Thyroid gland (tissue), 4 donors: Measurements from ENCODE around the gene OGDHL.

ENCODE experiments used
- POLR2A ChIP-seq, 2 donors: fragments of 450-650 bp; IDR thresholded peaks; one replicate each; pipeline ENCODE4 v1.6.1; 2017; ENCODE audit warnings: antibody characterized with exemption in 2 of 2, mild to moderate bottlenecking in 2 of 2, moderate library complexity in 1 of 2
- TF ChIP-seq, protein P1 (sequence below), 6 experiments: fragments of 200-600 bp in 3 of 6; fragments of 450-650 bp in 3 of 6; sonication (generic) in 3 of 6; IDR thresholded peaks; one replicate each; pipeline ENCODE4 v1.5.1; 2016 to 2019; ENCODE audit warnings: antibody characterized with exemption in 6 of 6, mild to moderate bottlenecking in 2 of 6, inconsistent platforms in 1 of 6, moderate library complexity in 1 of 6

DNA sequence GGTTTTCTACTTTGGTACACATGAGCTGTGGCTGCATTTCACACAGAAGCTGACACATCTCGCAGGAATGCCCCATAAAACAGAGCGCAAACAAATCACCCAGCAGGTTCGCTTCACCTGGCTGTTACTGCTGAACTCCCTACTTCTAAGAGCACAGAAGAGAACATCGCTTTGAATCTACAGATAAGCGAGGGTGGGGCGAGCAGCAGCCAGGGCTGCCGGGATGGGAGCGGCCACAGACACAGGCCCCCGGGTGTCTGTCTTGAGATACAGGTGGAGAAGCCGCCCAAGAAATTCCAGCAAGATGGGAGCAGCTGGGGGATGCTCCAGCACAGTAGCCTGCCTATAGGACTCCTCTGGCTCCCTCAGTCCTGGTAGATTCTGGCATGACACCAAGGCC lies 27.4 kb downstream of the OGDHL start:
- TF ChIP-seq, protein P1, sequence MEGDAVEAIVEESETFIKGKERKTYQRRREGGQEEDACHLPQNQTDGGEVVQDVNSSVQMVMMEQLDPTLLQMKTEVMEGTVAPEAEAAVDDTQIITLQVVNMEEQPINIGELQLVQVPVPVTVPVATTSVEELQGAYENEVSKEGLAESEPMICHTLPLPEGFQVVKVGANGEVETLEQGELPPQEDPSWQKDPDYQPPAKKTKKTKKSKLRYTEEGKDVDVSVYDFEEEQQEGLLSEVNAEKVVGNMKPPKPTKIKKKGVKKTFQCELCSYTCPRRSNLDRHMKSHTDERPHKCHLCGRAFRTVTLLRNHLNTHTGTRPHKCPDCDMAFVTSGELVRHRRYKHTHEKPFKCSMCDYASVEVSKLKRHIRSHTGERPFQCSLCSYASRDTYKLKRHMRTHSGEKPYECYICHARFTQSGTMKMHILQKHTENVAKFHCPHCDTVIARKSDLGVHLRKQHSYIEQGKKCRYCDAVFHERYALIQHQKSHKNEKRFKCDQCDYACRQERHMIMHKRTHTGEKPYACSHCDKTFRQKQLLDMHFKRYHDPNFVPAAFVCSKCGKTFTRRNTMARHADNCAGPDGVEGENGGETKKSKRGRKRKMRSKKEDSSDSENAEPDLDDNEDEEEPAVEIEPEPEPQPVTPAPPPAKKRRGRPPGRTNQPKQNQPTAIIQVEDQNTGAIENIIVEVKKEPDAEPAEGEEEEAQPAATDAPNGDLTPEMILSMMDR (IDR thresholded peaks at IDR 0.05): no peak
- no peak for TF ChIP-seq POLR2A (IDR thresholded peaks at IDR 0.05)
